ENCODE data around the gene B4GALT4.

B4GALT4 gene

DNA sequence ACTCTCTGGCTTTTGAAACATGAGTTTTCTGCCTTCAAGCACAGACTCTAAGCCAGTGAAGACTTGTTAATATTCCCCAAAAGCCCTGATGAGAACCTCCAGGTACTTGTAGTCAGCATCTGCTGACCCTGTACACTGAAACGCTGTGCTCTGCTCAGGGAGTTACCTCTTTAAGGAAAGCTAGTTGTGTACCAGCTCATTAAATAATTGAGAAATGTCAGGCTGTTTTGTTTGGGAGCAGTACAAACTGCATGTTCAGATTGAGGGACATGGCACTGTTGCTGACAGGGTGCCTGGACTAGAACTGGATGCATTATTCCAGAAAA lies 45.6 kb downstream of the B4GALT4 start:
- Histone ChIP-seq H3K9me3 (replicated peaks; ENCODE audit: insufficient read depth, low read length) (no peaks in the 10 kb centered on the region), H3K9me2 (replicated peaks; ENCODE audit: insufficient read depth, low read length) (no peaks in the 10 kb centered on the region), H4K20me1 (ENCODE audit: insufficient read depth, low read length) (no peaks in the 10 kb centered on the region), H3K9ac (ENCODE audit: low read length) (no peak overlapping the region), H3K4me1 (ENCODE audit: low read length) (no peaks in the 10 kb centered on the region), H3K4me3 (ENCODE audit: low read length) (no peak overlapping the region), H3K4me2 (ENCODE audit: low read depth, low read length) (no peak overlapping the region), H3F3A (ENCODE audit: insufficient read depth, low read length) (no peaks in the 10 kb centered on the region), H3K36me3 (replicated peaks; ENCODE audit: insufficient read depth, low read length) (no peaks in the 10 kb centered on the region), H3K27ac (ENCODE audit: low read length) (no peak overlapping the region), H3K79me2 (ENCODE audit: low read length) (no peaks in the 10 kb centered on the region), H3K27me3 (replicated peaks; ENCODE audit: insufficient read depth, low read length) (no peaks in the 10 kb centered on the region), H2AFZ (ENCODE audit: low read length) (no peak overlapping the region)
- TF ChIP-seq EZH2 (optimal IDR thresholded peaks at IDR 0.05; ENCODE audit: low read depth, low read length) (no peak), EZH2phosphoT487 (IDR thresholded peaks at IDR 0.05; ENCODE audit: low read length) (no peak)
- TF ChIP-seq, protein P1, sequence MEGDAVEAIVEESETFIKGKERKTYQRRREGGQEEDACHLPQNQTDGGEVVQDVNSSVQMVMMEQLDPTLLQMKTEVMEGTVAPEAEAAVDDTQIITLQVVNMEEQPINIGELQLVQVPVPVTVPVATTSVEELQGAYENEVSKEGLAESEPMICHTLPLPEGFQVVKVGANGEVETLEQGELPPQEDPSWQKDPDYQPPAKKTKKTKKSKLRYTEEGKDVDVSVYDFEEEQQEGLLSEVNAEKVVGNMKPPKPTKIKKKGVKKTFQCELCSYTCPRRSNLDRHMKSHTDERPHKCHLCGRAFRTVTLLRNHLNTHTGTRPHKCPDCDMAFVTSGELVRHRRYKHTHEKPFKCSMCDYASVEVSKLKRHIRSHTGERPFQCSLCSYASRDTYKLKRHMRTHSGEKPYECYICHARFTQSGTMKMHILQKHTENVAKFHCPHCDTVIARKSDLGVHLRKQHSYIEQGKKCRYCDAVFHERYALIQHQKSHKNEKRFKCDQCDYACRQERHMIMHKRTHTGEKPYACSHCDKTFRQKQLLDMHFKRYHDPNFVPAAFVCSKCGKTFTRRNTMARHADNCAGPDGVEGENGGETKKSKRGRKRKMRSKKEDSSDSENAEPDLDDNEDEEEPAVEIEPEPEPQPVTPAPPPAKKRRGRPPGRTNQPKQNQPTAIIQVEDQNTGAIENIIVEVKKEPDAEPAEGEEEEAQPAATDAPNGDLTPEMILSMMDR (IDR thresholded peaks at IDR 0.05; ENCODE audit: low read length) = no peak
- no peak for DNase-seq

DNA sequence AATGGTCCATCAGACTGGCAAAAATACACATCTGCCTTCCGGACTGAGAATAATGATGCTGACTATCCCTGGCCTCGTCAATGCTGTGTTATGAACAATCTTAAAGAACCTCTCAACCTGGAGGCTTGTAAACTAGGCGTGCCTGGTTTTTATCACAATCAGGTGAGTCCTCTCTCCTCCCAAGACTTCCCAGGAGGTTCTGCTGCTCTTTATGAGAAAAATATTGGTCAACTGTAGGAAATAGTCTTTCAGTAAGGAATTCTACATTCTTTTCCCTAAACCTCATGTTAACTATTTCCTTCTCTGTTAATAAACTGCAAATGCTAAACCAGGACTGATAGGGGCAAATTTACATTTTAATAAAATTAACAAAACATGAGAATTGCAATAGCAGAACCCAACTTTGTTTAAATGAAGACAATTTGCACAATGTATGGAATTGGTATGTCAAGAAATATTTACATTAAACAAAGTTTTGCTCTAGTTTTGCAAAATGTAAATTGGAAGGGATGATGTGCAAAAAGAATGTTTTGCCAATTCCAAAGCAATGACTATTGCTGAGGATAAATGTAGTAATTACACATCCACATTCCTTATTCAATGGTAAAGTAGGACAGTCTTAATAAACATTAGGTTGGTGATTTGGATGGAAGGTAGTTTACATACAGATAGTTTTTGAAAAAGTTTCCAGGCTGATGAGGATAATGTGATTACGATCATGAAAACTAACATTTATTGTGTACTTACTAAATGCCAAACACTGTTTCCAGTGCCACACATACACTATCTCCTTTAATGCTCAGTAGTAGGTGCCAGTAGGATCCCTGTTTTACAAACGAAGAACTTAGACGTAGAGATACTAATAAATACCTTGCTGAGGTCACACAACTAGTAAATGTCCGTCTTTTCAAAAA lies 46.2 kb downstream of the B4GALT4 start:
- Histone ChIP-seq H3K9ac (ENCODE audit: low read length) (no peak overlapping the region), H3K4me1 (ENCODE audit: low read length) (no peaks in the 10 kb centered on the region), H3K36me3 (replicated peaks; ENCODE audit: insufficient read depth, low read length) (no peaks in the 10 kb centered on the region), H3K4me3 (ENCODE audit: low read length) (no peak overlapping the region), H3K27ac (ENCODE audit: low read length) (no peak overlapping the region), H3K4me2 (ENCODE audit: low read depth, low read length) (no peak overlapping the region), H3K27me3 (replicated peaks; ENCODE audit: insufficient read depth, low read length) (no peaks in the 10 kb centered on the region), H3K9me2 (replicated peaks; ENCODE audit: insufficient read depth, low read length) (no peaks in the 10 kb centered on the region), H2AFZ (ENCODE audit: low read length) (no peak overlapping the region), H3F3A (ENCODE audit: insufficient read depth, low read length) (no peaks in the 10 kb centered on the region), H3K9me3 (replicated peaks; ENCODE audit: insufficient read depth, low read length) (no peaks in the 10 kb centered on the region), H4K20me1 (ENCODE audit: insufficient read depth, low read length) (no peaks in the 10 kb centered on the region), H3K79me2 (ENCODE audit: low read length) (no peaks in the 10 kb centered on the region)
- TF ChIP-seq EZH2phosphoT487 (IDR thresholded peaks at IDR 0.05; ENCODE audit: low read length) (no peak), EZH2 (optimal IDR thresholded peaks at IDR 0.05; ENCODE audit: low read depth, low read length) (no peak)
- TF ChIP-seq, protein P1 (IDR thresholded peaks at IDR 0.05; ENCODE audit: low read length) = no peak
- no peak for DNase-seq

DNA sequence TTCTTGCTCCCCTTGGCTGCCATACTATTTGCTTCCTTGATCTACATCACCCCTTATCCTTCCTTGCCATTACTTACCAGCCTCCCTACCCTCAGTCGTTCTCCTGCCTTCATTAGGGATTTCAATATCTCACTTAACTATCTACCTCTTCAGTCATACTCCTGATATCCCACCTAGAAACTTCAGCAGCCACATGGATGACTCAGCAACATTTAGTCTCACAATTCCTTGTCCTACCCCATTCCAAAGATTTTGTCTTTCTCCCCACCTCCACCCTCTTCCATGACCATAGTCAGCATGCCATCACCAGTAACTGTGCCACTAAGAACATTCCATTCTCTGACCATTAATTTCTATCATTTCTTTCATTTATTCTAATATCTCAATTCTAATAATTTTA lies 48.9 kb downstream of the B4GALT4 start:
- no peak overlapping the region for H3K27ac ChIP-seq (ENCODE audit: low read length)
- H3K9me3 ChIP-seq (replicated peaks; ENCODE audit: insufficient read depth, low read length) = no peaks in the 10 kb centered on the region
- H3K36me3 ChIP-seq (replicated peaks; ENCODE audit: insufficient read depth, low read length) = no peaks in the 10 kb centered on the region
- H3K9ac ChIP-seq (ENCODE audit: low read length) = no peak overlapping the region
- H2AFZ ChIP-seq (ENCODE audit: low read length) = no peak overlapping the region
- no peak for DNase-seq
- H3K27me3 ChIP-seq (replicated peaks; ENCODE audit: insufficient read depth, low read length) = no peaks in the 10 kb centered on the region
- H3K4me3 ChIP-seq (ENCODE audit: low read length) = no peak overlapping the region
- no peaks in the 10 kb centered on the region for H3K79me2 ChIP-seq (ENCODE audit: low read length)
- H3K4me1 ChIP-seq (ENCODE audit: low read length) = no peaks in the 10 kb centered on the region
- no peaks in the 10 kb centered on the region for H4K20me1 ChIP-seq (ENCODE audit: insufficient read depth, low read length)
- TF ChIP-seq EZH2 (optimal IDR thresholded peaks at IDR 0.05; ENCODE audit: low read depth, low read length) (no peak), EZH2phosphoT487 (IDR thresholded peaks at IDR 0.05; ENCODE audit: low read length) (no peak)
- TF ChIP-seq, protein P1 (IDR thresholded peaks at IDR 0.05; ENCODE audit: low read length) = no peak
- H3K9me2 ChIP-seq (replicated peaks; ENCODE audit: insufficient read depth, low read length) = no peaks in the 10 kb centered on the region
- no peaks in the 10 kb centered on the region for H3F3A ChIP-seq (ENCODE audit: insufficient read depth, low read length)
- no peak overlapping the region for H3K4me2 ChIP-seq (ENCODE audit: low read depth, low read length)
